Measurements from ENCODE around the gene SMARCA2. TPM values are rescaled to one million over a fixed set of nuclear protein-coding genes. Genes with fewer than 3 reads are reported as not detected.

Gene SMARCA2
- total and polyA plus RNA-seq, 9 donors = 108 to 404 (median 199) TPM

- peak; percentile 65 to 86 (median 69) for DNase-seq
- TF ChIP-seq POLR2A (IDR thresholded peaks at IDR 0.05) (no peak), EP300 (IDR thresholded peaks at IDR 0.05) (no peak), CTCF (IDR thresholded peaks at IDR 0.05) (no peak)
- WGBS, 3 donors = 31 to 34% (median 31%) methylated on average over 4 of the region's 4 CpGs
These were observed 212.2 kb downstream of the SMARCA2 start for GRCh38 chr9:2227144-2227867.

GRCh38 chr9:2228132-2228531 lies 213.0 kb downstream of the SMARCA2 start:
- Histone ChIP-seq H3K9me3 (no peaks in the 10 kb centered on the region), H3K27me3 (no peaks in the 10 kb centered on the region), H3K36me3 (no peaks in the 10 kb centered on the region), H3K4me1 (ENCODE audit: insufficient read depth) (peaks cover 12% of the 10 kb centered on the region), H3K27ac (peak overlapping the region; percentile 9 to 72), H3K4me3 (no peak overlapping the region)
- intact Hi-C loops (cut with DNase I) = loop anchor here in 1 of 4 donors (10.0 kb wide), 1 partner anchor 53 kb away; no protein-coding TSS in a partner anchor
- TF ChIP-seq POLR2A (IDR thresholded peaks at IDR 0.05) (no peak), CTCF (IDR thresholded peaks at IDR 0.05) (no peak)
- 60 to 66% (median 66%) methylated on average over 2 of the region's 2 CpGs for WGBS, 3 donors
- peak in 2 of 5 donors; percentile 32 to 39 for DNase-seq

More at GRCh38 chr9:2227144-2227867, 212.2 kb downstream of the SMARCA2 start:
- Histone ChIP-seq H3K4me1 (ENCODE audit: insufficient read depth) (peaks cover 10% of the 10 kb centered on the region), H3K36me3 (no peaks in the 10 kb centered on the region), H3K27me3 (no peaks in the 10 kb centered on the region), H3K4me3 (no peak overlapping the region), H3K27ac (peak overlapping the region; percentile 9 to 72), H3K9me3 (no peaks in the 10 kb centered on the region)
- intact Hi-C loops (cut with DNase I) = loop anchor here in 1 of 4 donors (10.0 kb wide), 1 partner anchor 53 kb away; no protein-coding TSS in a partner anchor

GRCh38 chr9:2228641-2229040 lies 213.5 kb downstream of the SMARCA2 start:
- H3K4me1 ChIP-seq (ENCODE audit: insufficient read depth) = peaks cover 13% of the 10 kb centered on the region
- DNase-seq = no peak
- no peaks in the 10 kb centered on the region for H3K27me3 ChIP-seq
- intact Hi-C loops (cut with DNase I) = loop anchor here in 1 of 4 donors (10.0 kb wide), 1 partner anchor 54 kb away; no protein-coding TSS in a partner anchor
- TF ChIP-seq POLR2A (IDR thresholded peaks at IDR 0.05) (no peak), CTCF (IDR thresholded peaks at IDR 0.05) (no peak), EP300 (IDR thresholded peaks at IDR 0.05) (no peak)
- H3K9me3 ChIP-seq = no peaks in the 10 kb centered on the region
- 79 to 95% (median 85%) methylated on average over 2 of the region's 2 CpGs for WGBS, 3 donors
- H3K27ac ChIP-seq = peak overlapping the region in 1 of 2 donors; percentile 72
- H3K36me3 ChIP-seq = no peaks in the 10 kb centered on the region
- no peak overlapping the region for H3K4me3 ChIP-seq

- Histone ChIP-seq H3K27me3 (no peaks in the 10 kb centered on the region), H3K4me1 (ENCODE audit: insufficient read depth) (peaks cover 15% of the 10 kb centered on the region), H3K36me3 (no peaks in the 10 kb centered on the region), H3K27ac (peak overlapping the region in 1 of 2 donors; percentile 72), H3K9me3 (no peaks in the 10 kb centered on the region), H3K4me3 (no peak overlapping the region)
- TF ChIP-seq POLR2A (IDR thresholded peaks at IDR 0.05) (no peak), EP300 (IDR thresholded peaks at IDR 0.05) (no peak), CTCF (IDR thresholded peaks at IDR 0.05) (no peak)
- WGBS, 3 donors = 93 to 96% (median 93%) methylated on average over 3 of the region's 3 CpGs
- DNase-seq = no peak
- intact Hi-C loops (cut with DNase I) = loop anchor here in 1 of 4 donors (10.0 kb wide), 1 partner anchor 54 kb away; no protein-coding TSS in a partner anchor
These were observed 214.1 kb downstream of the SMARCA2 start for GRCh38 chr9:2229109-2229721.
